ENCODE results near the gene DLL1. TPM values are rescaled to one million over a fixed set of nuclear protein-coding genes. Genes with fewer than 3 reads are reported as not detected.

Gene DLL1
- total and polyA plus RNA-seq, 8 donors, result 10.8 to 21.6 (median 15.3) TPM

DNA sequence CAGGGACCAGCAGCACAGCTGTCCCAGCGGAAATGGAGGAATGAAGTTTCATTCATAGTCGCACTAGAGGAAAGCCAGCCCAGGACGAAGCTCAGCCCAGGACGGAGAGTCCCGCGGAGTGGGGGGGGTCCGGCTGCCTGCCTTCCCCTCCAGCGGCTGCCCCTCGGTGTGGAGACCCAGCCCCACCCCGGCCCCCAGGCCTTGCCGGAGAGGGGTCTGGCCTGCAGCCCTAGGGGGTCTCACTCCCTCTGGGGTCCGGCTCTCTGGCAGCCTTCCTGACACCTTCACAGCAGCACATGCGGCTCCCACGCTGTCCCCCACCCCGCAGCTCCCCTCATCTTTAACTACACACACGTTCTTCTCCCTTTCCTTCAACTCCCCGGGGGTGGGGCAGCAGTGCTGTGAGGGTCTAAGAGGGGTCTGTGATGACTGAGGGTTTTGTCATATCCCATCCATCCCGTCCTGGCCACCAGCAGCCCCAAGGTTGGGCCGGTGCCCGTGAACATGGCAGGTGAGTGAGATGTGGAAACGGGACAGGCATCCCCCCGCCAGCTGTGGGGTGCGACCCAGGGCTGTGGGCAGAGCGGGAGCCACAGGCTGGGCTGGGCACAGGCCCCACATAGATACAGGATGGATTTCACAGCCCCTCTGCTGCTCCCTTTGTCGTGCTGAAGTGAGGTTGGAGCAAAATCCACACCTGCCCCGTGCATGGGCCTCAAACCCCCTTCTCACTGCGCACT, 41.8 kb downstream of the DLL1 start:
- TF ChIP-seq, protein P1, sequence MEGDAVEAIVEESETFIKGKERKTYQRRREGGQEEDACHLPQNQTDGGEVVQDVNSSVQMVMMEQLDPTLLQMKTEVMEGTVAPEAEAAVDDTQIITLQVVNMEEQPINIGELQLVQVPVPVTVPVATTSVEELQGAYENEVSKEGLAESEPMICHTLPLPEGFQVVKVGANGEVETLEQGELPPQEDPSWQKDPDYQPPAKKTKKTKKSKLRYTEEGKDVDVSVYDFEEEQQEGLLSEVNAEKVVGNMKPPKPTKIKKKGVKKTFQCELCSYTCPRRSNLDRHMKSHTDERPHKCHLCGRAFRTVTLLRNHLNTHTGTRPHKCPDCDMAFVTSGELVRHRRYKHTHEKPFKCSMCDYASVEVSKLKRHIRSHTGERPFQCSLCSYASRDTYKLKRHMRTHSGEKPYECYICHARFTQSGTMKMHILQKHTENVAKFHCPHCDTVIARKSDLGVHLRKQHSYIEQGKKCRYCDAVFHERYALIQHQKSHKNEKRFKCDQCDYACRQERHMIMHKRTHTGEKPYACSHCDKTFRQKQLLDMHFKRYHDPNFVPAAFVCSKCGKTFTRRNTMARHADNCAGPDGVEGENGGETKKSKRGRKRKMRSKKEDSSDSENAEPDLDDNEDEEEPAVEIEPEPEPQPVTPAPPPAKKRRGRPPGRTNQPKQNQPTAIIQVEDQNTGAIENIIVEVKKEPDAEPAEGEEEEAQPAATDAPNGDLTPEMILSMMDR (IDR thresholded peaks at IDR 0.05), result no peak
- WGBS, 2 donors, result 86% methylated on average over 27 of the region's 27 CpGs
- no peaks in the 10 kb centered on the region for H3K27me3 ChIP-seq
- H3K9me3 ChIP-seq, result no peaks in the 10 kb centered on the region
- peak in 2 of 6 donors; percentile 11 to 52 for DNase-seq
- peaks cover 0 to 14% (median 7%) of the 10 kb centered on the region in 3 donors for H3K4me1 ChIP-seq
- FAIRE-seq, result no peak
- H3K27ac ChIP-seq, result no peak overlapping the region
- intact Hi-C loops (cut with DNase I), result no loop called here
- ATAC-seq, result no peak
- H3K4me3 ChIP-seq, result no peak overlapping the region
- H3K36me3 ChIP-seq, result no peaks in the 10 kb centered on the region

DNA sequence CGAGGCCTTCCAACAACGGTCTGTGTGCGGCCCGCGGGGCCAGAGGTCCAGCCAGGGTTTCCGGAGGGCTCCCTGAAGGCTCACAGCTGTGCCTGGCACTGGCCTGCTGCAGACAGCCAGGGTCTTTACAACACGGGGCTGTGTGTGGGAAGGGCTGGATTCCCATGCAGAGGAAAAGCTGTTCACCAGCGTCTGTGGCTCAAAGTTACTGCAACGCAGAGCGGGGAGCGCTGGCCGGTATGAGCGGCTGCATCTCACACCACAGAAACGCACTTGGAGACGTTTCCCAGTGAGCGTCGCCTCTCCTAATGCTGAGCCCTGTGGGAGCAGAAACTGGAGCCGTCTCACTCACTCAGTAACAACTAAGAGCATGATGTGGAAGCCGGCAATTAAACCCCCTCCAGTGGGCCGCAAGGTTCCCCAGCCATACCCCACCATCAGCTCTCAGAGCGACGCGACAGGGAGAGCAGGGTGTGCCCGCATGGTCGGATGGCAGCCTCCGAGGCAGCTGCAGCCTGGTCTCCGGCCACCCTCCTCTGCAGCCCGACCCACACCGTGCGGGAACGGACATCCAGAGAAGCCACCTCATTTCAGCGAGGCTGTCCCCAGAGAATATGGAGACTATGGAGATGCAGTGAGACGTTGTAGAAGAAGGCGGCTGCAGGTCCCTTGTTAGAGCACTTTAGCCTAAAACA, 42.6 kb downstream of the DLL1 start:
- no peaks in the 10 kb centered on the region for H3K27me3 ChIP-seq
- FAIRE-seq, result no peak

DNA sequence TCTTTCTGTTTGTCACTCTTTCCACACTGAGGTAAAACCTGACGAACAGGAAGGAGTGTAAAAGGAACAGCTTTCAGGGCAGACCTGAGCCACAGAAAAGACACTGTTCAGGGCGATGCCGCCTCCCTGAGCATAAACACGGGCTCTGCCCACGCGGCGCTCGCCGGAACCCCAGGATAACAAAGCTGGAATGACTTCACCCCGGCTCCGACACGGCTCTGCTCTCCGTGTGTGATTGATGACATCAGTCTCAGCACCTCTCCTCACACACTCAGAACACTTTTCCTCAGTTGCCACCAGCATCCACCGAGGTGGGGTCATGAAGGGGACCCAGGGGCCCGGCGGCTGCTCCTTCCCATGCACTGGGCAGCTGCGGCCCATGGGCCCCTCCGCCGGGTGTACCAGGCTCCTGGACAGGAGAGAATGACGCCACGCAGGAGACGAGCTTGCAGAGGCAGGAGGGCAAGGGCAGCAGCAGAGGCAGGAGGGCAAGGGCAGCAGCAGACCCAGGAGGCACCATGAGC, 43.6 kb downstream of the DLL1 start:
- H3K4me3 ChIP-seq, result no peak overlapping the region
- DNase-seq (peak in 2 of 6 donors; percentile 11 to 52), FAIRE-seq (no peak), ATAC-seq (no peak)
- no peaks in the 10 kb centered on the region for H3K9me3 ChIP-seq
- no peaks in the 10 kb centered on the region for H3K27me3 ChIP-seq
- no peak overlapping the region for H3K27ac ChIP-seq
- intact Hi-C loops (cut with DNase I), result no loop called here
- TF ChIP-seq, protein P1 (IDR thresholded peaks at IDR 0.05), result no peak
- no peaks in the 10 kb centered on the region for H3K36me3 ChIP-seq
- H3K4me1 ChIP-seq, result peaks cover 0 to 14% (median 7%) of the 10 kb centered on the region in 3 donors
- WGBS, 2 donors, result 69% methylated on average over 17 to 22 of the region's 22 CpGs

More for the DNA sequence above, 42.6 kb downstream of the DLL1 start:
- Histone ChIP-seq H3K4me1 (peaks cover 0 to 14% (median 7%) of the 10 kb centered on the region in 3 donors), H3K4me3 (no peak overlapping the region), H3K9me3 (no peaks in the 10 kb centered on the region), H3K27ac (no peak overlapping the region), H3K36me3 (no peaks in the 10 kb centered on the region)
- DNase-seq (peak in 2 of 6 donors; percentile 8 to 42), ATAC-seq (no peak)
- WGBS, 2 donors, result 88 to 89% methylated on average over 34 of the region's 34 CpGs
- intact Hi-C loops (cut with DNase I), result no loop called here
- TF ChIP-seq, protein P1 (IDR thresholded peaks at IDR 0.05), result no peak

DNA sequence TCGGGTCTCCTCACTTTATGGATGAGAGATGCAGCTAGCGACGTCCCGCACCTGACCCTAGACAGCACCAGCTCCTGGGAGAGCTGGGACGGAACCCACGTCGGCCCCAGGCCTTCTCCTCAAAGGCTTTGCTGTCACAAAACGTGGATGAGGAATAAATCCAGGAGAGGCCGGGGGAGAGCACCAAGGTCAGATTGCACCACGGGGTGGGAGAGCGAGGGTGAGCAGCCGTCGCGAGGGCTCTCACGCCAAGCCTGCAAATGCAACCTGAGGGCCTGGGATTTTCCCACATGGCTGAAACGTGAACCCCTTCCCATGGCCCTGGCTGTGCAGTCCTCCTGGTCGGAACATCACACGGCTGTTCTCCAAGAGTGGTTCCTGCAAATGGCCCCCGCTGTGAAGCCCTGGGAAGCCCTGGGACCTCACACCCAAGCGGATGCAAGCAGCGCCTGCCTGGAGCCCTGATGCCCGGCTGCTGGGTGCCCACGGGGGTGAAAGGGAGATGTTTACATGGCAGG, 45.3 kb downstream of the DLL1 start:
- H3K27me3 ChIP-seq, result no peaks in the 10 kb centered on the region
- H3K4me3 ChIP-seq, result no peak overlapping the region
- no peaks in the 10 kb centered on the region for H3K36me3 ChIP-seq
- peak; percentile 24 to 77 (median 54) for ATAC-seq
- peaks cover 0 to 14% (median 7%) of the 10 kb centered on the region in 3 donors for H3K4me1 ChIP-seq
- WGBS, 2 donors, result 45 to 48% methylated on average over 23 of the region's 23 CpGs
- intact Hi-C loops (cut with DNase I), result no loop called here
- peak overlapping the region in 2 of 4 donors; percentile 33 to 49 for H3K27ac ChIP-seq
- DNase-seq, result peak in 4 of 6 donors; percentile 39 to 71 (median 59)
- no peak for FAIRE-seq
- TF ChIP-seq, protein P1 (IDR thresholded peaks at IDR 0.05), result no peak
- no peaks in the 10 kb centered on the region for H3K9me3 ChIP-seq
